IPS-15b (cell line): ENCODE results near the gene FAAH2.

Experiments
- H3K27me3 ChIP-seq: one replicate; pipeline ENCODE4 v1.6.1; 2013; ENCODE audit warnings: low read length; ENCODE audit not compliant: control insufficient read depth, insufficient read depth
- H3K36me3 ChIP-seq: one replicate; pipeline ENCODE4 v1.6.1; 2013; ENCODE audit warnings: low read length; ENCODE audit not compliant: control insufficient read depth, insufficient read depth
- H3K4me1 ChIP-seq: one replicate; pipeline ENCODE4 v1.6.1; 2013; ENCODE audit warnings: mild to moderate bottlenecking, low read length; ENCODE audit not compliant: control insufficient read depth, insufficient read depth
- H3K4me3 ChIP-seq: one replicate; pipeline ENCODE4 v1.5.1; 2013; ENCODE audit warnings: low read depth, low read length
- H3K9ac ChIP-seq: one replicate; pipeline ENCODE4 v1.6.1; 2013; ENCODE audit warnings: low read depth, mild to moderate bottlenecking, low read length
- H3K9me3 ChIP-seq: one replicate; pipeline ENCODE4 v1.6.1; 2013; ENCODE audit warnings: mild to moderate bottlenecking, low read length; ENCODE audit not compliant: control insufficient read depth, insufficient read depth

FAAH2 gene

DNA sequence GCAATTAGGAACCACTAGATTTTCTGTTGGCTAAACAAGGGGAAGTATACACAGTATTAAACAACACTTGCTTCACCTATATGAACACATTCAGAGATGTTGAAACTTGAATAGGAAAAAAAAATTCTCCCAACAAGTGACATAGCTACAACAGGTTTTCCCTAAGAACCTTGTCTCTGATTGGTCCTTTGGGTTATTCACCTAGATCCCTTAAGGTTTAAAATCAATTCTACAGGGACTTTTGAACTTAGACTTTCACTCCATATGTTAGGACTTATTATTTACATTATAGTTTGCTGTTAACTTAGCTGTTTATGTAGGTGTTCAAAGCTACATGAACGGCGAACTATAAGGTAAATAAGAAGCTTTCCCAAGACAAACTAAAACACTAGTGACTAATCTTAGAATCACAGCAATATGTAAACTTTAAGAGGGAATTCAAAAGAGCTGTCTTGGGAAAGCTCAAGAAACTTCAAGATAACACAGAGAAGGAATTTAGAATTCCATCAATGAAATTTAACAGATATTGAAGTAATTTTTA, 233.1 kb downstream of the FAAH2 start:
- H3K4me1 ChIP-seq = no peaks in the 10 kb centered on the region
- H3K27me3 ChIP-seq = no peaks in the 10 kb centered on the region
- H3K4me3 ChIP-seq = no peak overlapping the region
- no peaks in the 10 kb centered on the region for H3K36me3 ChIP-seq
- H3K9ac ChIP-seq = no peak overlapping the region
- H3K9me3 ChIP-seq = peaks cover 7% of the 10 kb centered on the region

DNA sequence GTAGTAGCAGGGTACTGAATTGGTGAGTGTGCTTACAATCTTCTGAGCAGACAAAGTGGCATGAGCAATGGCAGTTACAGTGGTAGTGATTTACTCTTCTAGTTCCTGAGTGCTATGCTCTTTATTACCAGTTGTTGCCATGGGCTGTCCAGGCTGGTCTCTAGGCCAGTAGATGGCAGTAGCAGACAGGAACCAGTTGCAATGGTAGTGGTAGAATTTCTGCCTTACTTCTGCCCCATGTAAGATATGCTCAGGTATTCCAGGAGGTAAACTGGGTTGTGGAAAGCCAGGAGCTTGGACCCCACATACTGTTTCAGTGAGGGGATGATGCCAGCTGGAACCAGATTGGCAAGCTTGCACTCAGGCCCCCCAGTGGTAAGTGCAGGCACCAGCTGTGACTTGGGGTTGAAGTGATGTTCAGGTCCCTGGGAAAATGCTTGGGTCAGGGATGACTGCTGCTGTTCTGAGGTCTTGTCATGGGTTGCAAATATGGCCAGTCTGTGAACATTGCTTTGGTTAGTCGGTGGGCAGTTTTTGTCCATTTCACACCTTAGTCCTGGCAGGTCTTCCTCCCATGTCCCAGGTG, 242.3 kb downstream of the FAAH2 start:
- Histone ChIP-seq H3K4me3 (no peak overlapping the region), H3K9me3 (no peaks in the 10 kb centered on the region), H3K36me3 (no peaks in the 10 kb centered on the region), H3K9ac (no peak overlapping the region), H3K27me3 (no peaks in the 10 kb centered on the region), H3K4me1 (no peaks in the 10 kb centered on the region)
